Measurements from ENCODE around the gene TRAF1.

DNA sequence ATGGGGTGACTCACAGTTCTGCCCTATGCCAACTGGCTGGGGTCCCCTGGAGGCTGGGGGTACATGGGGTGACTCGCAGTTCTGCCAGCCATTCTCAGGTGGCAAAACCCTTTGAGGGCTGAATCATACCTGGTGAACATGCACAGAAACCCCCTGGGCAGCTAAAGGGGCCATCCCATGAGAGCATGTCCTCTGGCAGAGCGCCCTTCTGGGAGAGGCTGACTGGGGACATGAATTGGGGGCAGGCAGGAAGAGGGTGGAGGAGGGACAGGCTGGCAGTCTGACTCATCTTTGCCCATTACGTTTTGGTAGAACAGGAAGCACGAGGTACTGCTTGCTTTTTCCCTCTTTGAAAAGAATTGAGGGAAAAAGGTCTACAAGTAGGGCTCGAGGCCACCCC, 16.7 kb downstream of the TRAF1 start:
- TF ChIP-seq, protein P1, sequence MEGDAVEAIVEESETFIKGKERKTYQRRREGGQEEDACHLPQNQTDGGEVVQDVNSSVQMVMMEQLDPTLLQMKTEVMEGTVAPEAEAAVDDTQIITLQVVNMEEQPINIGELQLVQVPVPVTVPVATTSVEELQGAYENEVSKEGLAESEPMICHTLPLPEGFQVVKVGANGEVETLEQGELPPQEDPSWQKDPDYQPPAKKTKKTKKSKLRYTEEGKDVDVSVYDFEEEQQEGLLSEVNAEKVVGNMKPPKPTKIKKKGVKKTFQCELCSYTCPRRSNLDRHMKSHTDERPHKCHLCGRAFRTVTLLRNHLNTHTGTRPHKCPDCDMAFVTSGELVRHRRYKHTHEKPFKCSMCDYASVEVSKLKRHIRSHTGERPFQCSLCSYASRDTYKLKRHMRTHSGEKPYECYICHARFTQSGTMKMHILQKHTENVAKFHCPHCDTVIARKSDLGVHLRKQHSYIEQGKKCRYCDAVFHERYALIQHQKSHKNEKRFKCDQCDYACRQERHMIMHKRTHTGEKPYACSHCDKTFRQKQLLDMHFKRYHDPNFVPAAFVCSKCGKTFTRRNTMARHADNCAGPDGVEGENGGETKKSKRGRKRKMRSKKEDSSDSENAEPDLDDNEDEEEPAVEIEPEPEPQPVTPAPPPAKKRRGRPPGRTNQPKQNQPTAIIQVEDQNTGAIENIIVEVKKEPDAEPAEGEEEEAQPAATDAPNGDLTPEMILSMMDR (IDR thresholded peaks at IDR 0.05; ENCODE audit: low read length): no peak
- TF ChIP-seq EZH2 (IDR thresholded peaks at IDR 0.05; ENCODE audit: borderline replicate concordance, low read length): no peak

Data from OCI-LY1 (cell line).